ENCODE measurements around the gene CHST11. TPM values are rescaled to one million over a fixed set of nuclear protein-coding genes. Genes with fewer than 3 reads are reported as not detected.

Gene CHST11
- total RNA-seq, 4 donors from 2014 or later, result 5.7 to 15.7 (median 7.1) TPM

DNA sequence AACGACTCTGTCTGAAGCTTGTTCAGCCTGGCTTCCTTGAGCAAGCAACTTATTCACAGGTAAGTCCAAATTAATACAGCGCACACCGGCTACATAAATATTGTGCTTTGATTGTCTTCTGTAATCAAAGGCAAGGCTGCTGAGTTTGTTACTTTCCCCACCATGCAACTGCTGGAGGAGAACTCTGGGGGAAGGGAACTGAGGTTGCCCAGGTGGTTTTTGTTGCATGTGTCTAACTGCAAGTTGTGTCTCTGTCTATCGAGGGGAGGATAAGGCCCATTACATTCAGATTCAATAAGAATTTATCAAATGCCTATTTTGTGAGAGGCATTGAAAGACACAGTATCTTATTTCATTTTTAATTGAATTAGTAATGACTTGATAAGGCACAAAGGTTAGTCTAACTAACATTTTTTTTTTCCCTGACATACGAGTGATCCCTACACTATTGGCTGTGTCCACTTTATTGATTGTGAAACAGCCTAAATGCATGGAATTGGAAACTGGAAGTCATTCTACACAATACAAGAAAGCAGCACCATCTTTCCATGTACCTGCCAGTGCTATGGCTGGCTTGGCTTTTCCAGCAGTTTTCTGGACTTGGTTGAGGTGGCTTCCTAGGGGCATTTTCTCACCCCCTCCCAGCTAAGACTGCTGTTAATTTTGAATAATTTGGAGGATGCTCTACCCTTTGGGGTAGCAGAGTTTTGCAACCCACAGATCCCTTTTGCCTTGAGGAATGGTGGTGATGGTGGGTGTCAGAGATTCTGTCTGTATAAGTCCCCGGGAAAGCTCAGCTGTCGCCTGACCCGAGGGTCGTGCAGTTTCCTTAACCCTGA, 951 bp upstream of the CHST11 start:
- TF ChIP-seq, protein P1, sequence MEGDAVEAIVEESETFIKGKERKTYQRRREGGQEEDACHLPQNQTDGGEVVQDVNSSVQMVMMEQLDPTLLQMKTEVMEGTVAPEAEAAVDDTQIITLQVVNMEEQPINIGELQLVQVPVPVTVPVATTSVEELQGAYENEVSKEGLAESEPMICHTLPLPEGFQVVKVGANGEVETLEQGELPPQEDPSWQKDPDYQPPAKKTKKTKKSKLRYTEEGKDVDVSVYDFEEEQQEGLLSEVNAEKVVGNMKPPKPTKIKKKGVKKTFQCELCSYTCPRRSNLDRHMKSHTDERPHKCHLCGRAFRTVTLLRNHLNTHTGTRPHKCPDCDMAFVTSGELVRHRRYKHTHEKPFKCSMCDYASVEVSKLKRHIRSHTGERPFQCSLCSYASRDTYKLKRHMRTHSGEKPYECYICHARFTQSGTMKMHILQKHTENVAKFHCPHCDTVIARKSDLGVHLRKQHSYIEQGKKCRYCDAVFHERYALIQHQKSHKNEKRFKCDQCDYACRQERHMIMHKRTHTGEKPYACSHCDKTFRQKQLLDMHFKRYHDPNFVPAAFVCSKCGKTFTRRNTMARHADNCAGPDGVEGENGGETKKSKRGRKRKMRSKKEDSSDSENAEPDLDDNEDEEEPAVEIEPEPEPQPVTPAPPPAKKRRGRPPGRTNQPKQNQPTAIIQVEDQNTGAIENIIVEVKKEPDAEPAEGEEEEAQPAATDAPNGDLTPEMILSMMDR (IDR thresholded peaks at IDR 0.05), result no peak
- TF ChIP-seq POLR2A (IDR thresholded peaks at IDR 0.05; ENCODE audit: low read depth), result no peak
- no peak for TF ChIP-seq EP300 (IDR thresholded peaks at IDR 0.05)
- TF ChIP-seq POLR2AphosphoS5 (IDR thresholded peaks at IDR 0.05), result no peak
- intact Hi-C loops (cut with DNase I), result loop anchor here (10.0 kb wide), 1 partner anchor 259 kb away; no protein-coding TSS in a partner anchor
- peak overlapping the region; percentile 67 to 82 (median 72) for H3K27ac ChIP-seq (replicated peaks in 1 of 4)
- H3K4me3 ChIP-seq, result peak overlapping the region; percentile 69 to 83 (median 74)
- H3K9me3 ChIP-seq, result no peaks in the 10 kb centered on the region
- 42% methylated on average over 9 of the region's 9 CpGs for WGBS
- H3K27me3 ChIP-seq, result peaks cover 0 to 4% (median 0%) of the 10 kb centered on the region in 4 donors
- no peak for DNase-seq (ENCODE audit: extremely low spot score)
- no peaks in the 10 kb centered on the region for H3K36me3 ChIP-seq
- H3K4me1 ChIP-seq, result peaks cover 5 to 41% (median 36%) of the 10 kb centered on the region in 4 donors

DNA sequence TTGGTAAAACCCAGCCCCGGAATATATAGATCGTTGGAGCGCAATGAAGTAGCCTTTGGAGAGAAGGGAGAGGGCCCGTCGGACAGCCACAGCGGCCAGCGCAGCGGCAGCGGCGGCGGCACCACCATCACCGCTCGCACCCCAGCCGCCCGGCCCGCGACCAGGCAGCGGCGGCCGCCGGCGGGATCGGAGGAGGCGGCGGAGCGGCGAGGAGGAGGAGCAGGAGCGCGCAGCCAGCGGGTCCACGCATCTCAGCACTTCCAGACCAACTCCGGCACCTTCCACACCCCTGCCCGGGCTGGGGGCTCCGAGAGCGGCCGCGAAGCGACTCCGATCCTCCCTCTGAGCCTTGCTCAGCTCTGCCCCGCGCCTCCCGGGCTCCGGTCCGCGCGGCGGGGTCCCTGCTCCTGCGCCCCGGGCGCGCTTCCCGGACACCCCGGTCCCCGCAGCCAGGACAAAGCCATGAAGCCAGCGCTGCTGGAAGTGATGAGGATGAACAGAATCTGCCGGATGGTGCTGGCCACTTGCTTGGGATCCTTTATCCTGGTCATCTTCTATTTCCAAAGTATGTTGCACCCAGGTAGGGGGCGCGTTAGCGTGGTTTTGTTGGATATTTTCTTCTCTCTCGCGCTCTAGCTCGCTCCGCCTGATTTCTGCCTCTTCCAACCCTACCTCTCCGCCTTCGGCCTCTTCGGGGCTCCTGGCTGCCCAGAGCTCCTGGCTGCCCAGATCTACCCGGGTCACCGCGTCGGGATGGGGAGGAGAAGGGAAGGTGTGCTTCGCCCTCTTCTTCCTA, 400 bp downstream of the CHST11 start:
- H3K36me3 ChIP-seq, result no peaks in the 10 kb centered on the region
- intact Hi-C loops (cut with DNase I), result loop anchor here (10.0 kb wide), 1 partner anchor 258 kb away; no protein-coding TSS in a partner anchor
- no peaks in the 10 kb centered on the region for H3K9me3 ChIP-seq
- H3K4me1 ChIP-seq, result peaks cover 5 to 47% (median 40%) of the 10 kb centered on the region in 4 donors
- H3K27me3 ChIP-seq, result peaks cover 0 to 4% (median 0%) of the 10 kb centered on the region in 4 donors
- TF ChIP-seq POLR2AphosphoS5 (IDR thresholded peaks at IDR 0.05) (peak; percentile 8 to 16), EP300 (IDR thresholded peaks at IDR 0.05) (no peak), POLR2A (IDR thresholded peaks at IDR 0.05; ENCODE audit: low read depth) (no peak)
- TF ChIP-seq, protein P1 (IDR thresholded peaks at IDR 0.05), result peak; percentile 22 to 26 (median 22)
- H3K4me3 ChIP-seq, result peak overlapping the region; percentile 69 to 83 (median 74)
- 0% methylated on average over 15 of the region's 71 CpGs for WGBS
- DNase-seq (ENCODE audit: extremely low spot score), result no peak
- H3K27ac ChIP-seq (replicated peaks in 1 of 4), result peak overlapping the region; percentile 67 to 82 (median 72)

DNA sequence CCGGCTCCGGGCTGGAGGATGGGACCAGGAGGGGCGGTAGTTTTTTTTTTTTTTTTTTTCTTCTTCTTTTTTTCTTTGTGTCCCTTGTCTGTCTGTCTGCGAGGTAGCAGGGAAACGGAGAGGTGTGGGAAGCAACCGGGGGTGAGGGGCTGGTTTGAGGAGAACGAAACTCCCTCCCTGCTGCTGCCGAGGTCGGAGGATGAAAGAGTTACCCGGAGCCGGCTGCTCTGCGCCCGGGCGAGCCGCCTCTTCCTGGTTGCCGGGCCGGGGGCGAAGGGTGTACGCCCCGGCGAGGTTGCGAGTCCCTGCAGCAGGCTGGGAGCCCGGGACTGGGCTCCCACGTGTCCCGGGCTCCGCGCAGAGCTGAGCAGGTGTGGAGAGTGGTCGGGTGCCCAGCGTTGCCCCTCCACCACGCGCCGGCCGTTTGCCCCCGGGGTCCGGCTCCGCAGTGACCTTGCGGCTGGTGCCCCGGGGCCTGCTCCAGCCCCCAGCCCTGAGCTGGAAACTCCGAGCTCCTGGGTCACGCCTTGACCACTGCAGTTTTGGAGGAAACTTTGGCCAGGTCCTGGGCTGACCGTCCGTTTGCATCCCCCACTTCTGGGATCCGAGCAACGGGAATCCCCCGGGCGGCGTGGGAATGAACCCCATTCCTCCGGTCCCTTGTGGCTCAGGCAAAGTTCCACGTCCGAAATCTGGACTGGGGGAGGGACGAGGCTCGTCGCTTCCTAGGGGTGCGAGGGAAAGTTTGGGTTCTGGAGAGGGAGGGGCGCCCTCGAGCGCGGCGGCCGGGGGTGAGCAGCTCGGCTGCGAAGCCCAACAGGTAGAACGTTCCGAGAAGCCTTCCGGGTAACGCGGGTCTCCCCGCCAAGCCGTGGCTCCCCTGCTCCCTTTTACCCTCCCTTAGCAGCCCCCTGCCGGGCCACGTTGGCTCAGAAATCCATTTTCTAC, 1.3 kb downstream of the CHST11 start:
- intact Hi-C loops (cut with DNase I), result loop anchor here (10.0 kb wide), 1 partner anchor 257 kb away; no protein-coding TSS in a partner anchor
- 1% methylated on average over 20 of the region's 71 CpGs for WGBS
- Histone ChIP-seq H3K4me1 (peaks cover 5 to 47% (median 40%) of the 10 kb centered on the region in 4 donors), H3K4me3 (peak overlapping the region; percentile 69 to 83 (median 74)), H3K27ac (replicated peaks in 1 of 4) (peak overlapping the region; percentile 67 to 82 (median 72)), H3K36me3 (no peaks in the 10 kb centered on the region), H3K27me3 (peaks cover 0 to 4% (median 0%) of the 10 kb centered on the region in 4 donors), H3K9me3 (no peaks in the 10 kb centered on the region)
- no peak for DNase-seq (ENCODE audit: extremely low spot score)
- TF ChIP-seq POLR2AphosphoS5 (IDR thresholded peaks at IDR 0.05) (peak in 1 of 2 donors; percentile 3), POLR2A (IDR thresholded peaks at IDR 0.05; ENCODE audit: low read depth) (no peak)

DNA sequence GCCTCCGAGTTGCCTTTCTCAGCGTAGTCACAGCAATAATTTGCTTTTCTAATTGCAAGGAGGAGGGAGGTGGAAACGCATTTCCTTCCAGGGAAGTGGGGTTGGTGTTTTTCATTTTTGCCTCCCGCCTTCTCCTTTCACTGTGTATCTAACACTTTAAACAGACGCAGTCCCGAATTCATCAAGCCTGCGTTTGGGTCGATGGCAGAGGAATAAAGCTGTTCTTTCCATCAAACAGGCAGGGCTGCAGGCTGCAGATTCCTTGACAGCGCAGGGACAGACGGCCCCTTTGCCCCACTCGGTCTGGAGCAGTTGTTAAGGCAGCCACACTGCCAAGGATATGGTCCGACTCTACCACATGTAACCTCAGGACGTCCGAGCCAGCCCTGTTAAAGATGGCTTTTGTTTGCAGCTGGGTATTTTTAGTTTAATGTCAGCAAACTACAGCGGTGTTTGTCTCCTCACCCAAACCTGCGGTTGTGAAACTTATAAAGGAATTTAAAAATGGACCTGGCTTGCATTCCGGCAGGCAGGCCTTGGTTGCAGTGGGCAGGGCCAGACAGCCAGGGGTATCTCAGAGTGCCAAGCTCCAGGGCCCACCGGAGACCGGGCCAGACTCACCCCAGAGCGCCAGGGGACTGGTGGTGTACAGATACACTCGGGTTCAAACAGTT, 2.1 kb downstream of the CHST11 start:
- Histone ChIP-seq H3K4me1 (peaks cover 5 to 52% (median 42%) of the 10 kb centered on the region in 4 donors), H3K36me3 (no peaks in the 10 kb centered on the region), H3K4me3 (peak overlapping the region; percentile 69 to 83 (median 74)), H3K27me3 (peaks cover 0 to 4% (median 0%) of the 10 kb centered on the region in 4 donors), H3K27ac (replicated peaks in 1 of 4) (peak overlapping the region; percentile 67 to 82 (median 72)), H3K9me3 (no peaks in the 10 kb centered on the region)
- TF ChIP-seq POLR2A (IDR thresholded peaks at IDR 0.05; ENCODE audit: low read depth) (no peak), POLR2AphosphoS5 (IDR thresholded peaks at IDR 0.05) (no peak), EP300 (IDR thresholded peaks at IDR 0.05) (no peak)
- TF ChIP-seq, protein P1 (IDR thresholded peaks at IDR 0.05), result no peak
- DNase-seq (ENCODE audit: extremely low spot score), result no peak
- 20% methylated on average over 17 of the region's 21 CpGs for WGBS
- intact Hi-C loops (cut with DNase I), result loop anchor here (10.0 kb wide), 1 partner anchor 256 kb away; no protein-coding TSS in a partner anchor

All from esophagus muscularis mucosa (tissue), 4 donors.